ENCODE results near the gene PDAP1. TPM values are rescaled to one million over a fixed set of nuclear protein-coding genes. Genes with fewer than 3 reads are reported as not detected.
"Not testable (repeated sequence)": the region's sequence is repeated elsewhere in the genome, so short reads cannot be mapped to it uniquely, and the experiment has no call there.

The PDAP1 gene
- total RNA-seq, 4 donors from 2014 or later, result 47.2 to 68.5 (median 48.3) TPM

GRCh38 chr7:99357701-99358490, 50.5 kb downstream of the PDAP1 start:
- no peak for TF ChIP-seq POLR2A (IDR thresholded peaks at IDR 0.05)
- no peak for TF ChIP-seq POLR2AphosphoS5 (IDR thresholded peaks at IDR 0.05)
- TF ChIP-seq CTCF (IDR thresholded peaks at IDR 0.05), result no peak
- no peak for TF ChIP-seq EP300 (IDR thresholded peaks at IDR 0.05)
- peak in 1 of 2 donors; percentile 60 for DNase-seq (ENCODE audit: low spot score in 2 of 2)
- H3K4me1 ChIP-seq, result no peaks in the 10 kb centered on the region
- no peak overlapping the region for H3K4me3 ChIP-seq
- H3K27ac ChIP-seq, result no peak overlapping the region
- H3K27me3 ChIP-seq, result no peaks in the 10 kb centered on the region
- H3K36me3 ChIP-seq, result peaks cover 94% of the 10 kb centered on the region
- no peaks in the 10 kb centered on the region for H3K9me3 ChIP-seq
- WGBS, result 80% methylated on average over 16 of the region's 16 CpGs

- no peak for DNase-seq (ENCODE audit: low spot score in 2 of 2)
- H3K4me1 ChIP-seq, result no peaks in the 10 kb centered on the region
- H3K4me3 ChIP-seq, result no peak overlapping the region
- WGBS, result 96% methylated on average over 7 of the region's 7 CpGs
- no peaks in the 10 kb centered on the region for H3K27me3 ChIP-seq
- H3K27ac ChIP-seq, result no peak overlapping the region
- H3K36me3 ChIP-seq, result peaks cover 96% of the 10 kb centered on the region
- no peak for TF ChIP-seq POLR2A (IDR thresholded peaks at IDR 0.05)
- TF ChIP-seq CTCF (IDR thresholded peaks at IDR 0.05), result no peak
- no peak for TF ChIP-seq POLR2AphosphoS5 (IDR thresholded peaks at IDR 0.05)
- no peak for TF ChIP-seq EP300 (IDR thresholded peaks at IDR 0.05)
- H3K9me3 ChIP-seq, result no peaks in the 10 kb centered on the region
Measured at GRCh38 chr7:99355098-99355497, 53.3 kb downstream of the PDAP1 start.

- no peaks in the 10 kb centered on the region for H3K27me3 ChIP-seq
- DNase-seq (ENCODE audit: low spot score in 2 of 2), result no peak
- H3K36me3 ChIP-seq, result peaks cover 96% of the 10 kb centered on the region
- TF ChIP-seq CTCF (IDR thresholded peaks at IDR 0.05) (no peak), POLR2A (IDR thresholded peaks at IDR 0.05) (no peak), EP300 (IDR thresholded peaks at IDR 0.05) (no peak), POLR2AphosphoS5 (IDR thresholded peaks at IDR 0.05) (no peak)
- no peak overlapping the region for H3K4me3 ChIP-seq
- H3K27ac ChIP-seq, result no peak overlapping the region
- no peaks in the 10 kb centered on the region for H3K9me3 ChIP-seq
- WGBS, result 98% methylated on average over 5 of the region's 5 CpGs
- no peaks in the 10 kb centered on the region for H3K4me1 ChIP-seq
Measured at GRCh38 chr7:99352247-99352646, 56.1 kb downstream of the PDAP1 start.

GRCh38 chr7:99350641-99351040, 57.8 kb downstream of the PDAP1 start:
- 94% methylated on average over 3 of the region's 3 CpGs for WGBS
- DNase-seq (ENCODE audit: low spot score in 2 of 2); H3K9me3 ChIP-seq; H3K27me3 ChIP-seq; H3K4me3 ChIP-seq; H3K4me1 ChIP-seq; H3K27ac ChIP-seq: not testable (repeated sequence)
- H3K36me3 ChIP-seq, result peaks cover 93% of the 10 kb centered on the region

Other genes with a start within 250 kb of the PDAP1 start
- gene KPNA7, start 200.5 kb downstream of the PDAP1 start, total RNA-seq, result not detected
- not detected for gene MYH16, start 135.8 kb downstream of the PDAP1 start, total RNA-seq
- gene ARPC1A, start 82.7 kb downstream of the PDAP1 start, total RNA-seq, result 100 to 1,000 TPM in 3 of 4 donors, 10 to 100 TPM in 1; 98.1 to 169 (median 140) TPM
- gene ARPC1B, start 33.9 kb downstream of the PDAP1 start, total RNA-seq, result 10 to 100 TPM; 48.9 to 66.9 (median 64.2) TPM
- gene BUD31, start 372 bp upstream of the PDAP1 start, total RNA-seq, result 10 to 100 TPM; 50.3 to 71.4 (median 60.3) TPM
- 10 to 100 TPM in 2 of 4 donors, 1 to 10 TPM in 2; 7.7 to 14.8 (median 10.7) TPM for gene PTCD1, start 30.2 kb upstream of the PDAP1 start, total RNA-seq
- 10 to 100 TPM; 35.0 to 59.9 (median 41.7) TPM for gene CPSF4, start 30.3 kb upstream of the PDAP1 start, total RNA-seq
- 100 to 1,000 TPM; 463 to 798 (median 745) TPM for gene ATP5MF, start 57.6 kb upstream of the PDAP1 start, total RNA-seq
- gene ZNF789, start 64.3 kb upstream of the PDAP1 start, total RNA-seq, result 10 to 100 TPM in 1 of 4 donors, 1 to 10 TPM in 3; 4.4 to 16.3 (median 5.3) TPM
- 10 to 100 TPM; 39.4 to 63.2 (median 53.9) TPM for gene ZNF394, start 91.7 kb upstream of the PDAP1 start, total RNA-seq
- 1 to 10 TPM; 5.7 to 8.5 (median 7.4) TPM for gene ZKSCAN5, start 96.1 kb upstream of the PDAP1 start, total RNA-seq
- 1 to 10 TPM; 2.7 to 6.9 (median 5.0) TPM for gene FAM200A, start 143.5 kb upstream of the PDAP1 start, total RNA-seq
- 100 to 1,000 TPM; 122 to 240 (median 146) TPM for gene ZNF655, start 150.0 kb upstream of the PDAP1 start, total RNA-seq
- 1 to 10 TPM; 1.4 to 6.8 (median 2.1) TPM for gene TMEM225B, start 189.7 kb upstream of the PDAP1 start, total RNA-seq
- 10 to 100 TPM; 15.3 to 46.1 (median 20.0) TPM for gene ZSCAN25, start 208.3 kb upstream of the PDAP1 start, total RNA-seq